B cell (primary cell): ENCODE measurements around the gene IFT122. TPM values are rescaled to one million over a fixed set of nuclear protein-coding genes. Genes with fewer than 3 reads are reported as not detected.

Source experiments
- ATAC-seq: fragments of 200-7000 bp; cut with Tn5 transposase; one replicate; pipeline ENCODE4 v1.10.0; 2021; ENCODE audit warnings: low read depth, mild to moderate bottlenecking, moderate number of reproducible peaks, moderate library complexity
- CTCF ChIA-PET: fragments of 350-600 bp; sonication (Branson Sonifier 250); formaldehyde crosslinking; loops from one replicate; lab custom pipeline; 2021; ENCODE audit warnings: antibody characterized with exemption, inconsistent platforms; lab: Charles Lee
- POLR2A ChIA-PET: fragments of 350-600 bp; sonication (Branson Sonifier 250); formaldehyde crosslinking; loops from one replicate; lab custom pipeline; 2021; ENCODE audit warnings: antibody characterized with exemption; lab: Charles Lee
- DNase-seq: peaks from one replicate; pipeline ENCODE4 v3.0.0; 2013
- H2AFZ ChIP-seq: 2 replicates; pipeline ENCODE4 v1.6.1; 2012; ENCODE audit warnings: mild to moderate bottlenecking, low read depth, low read length; ENCODE audit not compliant: insufficient read depth, poor library complexity, severe bottlenecking
- H3K27ac ChIP-seq, 2 donors: 1 replicate in 1 of 2; 2 replicates in 1 of 2; pipeline ENCODE4 v1.5.1; 2012 to 2013; ENCODE audit warnings: low read length in 2 of 2, mild to moderate bottlenecking in 2 of 2, moderate library complexity in 1 of 2
- H3K27me3 ChIP-seq, 4 experiments: fragments of 200-600 bp in 1 of 4; sonication (generic) in 1 of 4; replicated peaks in 1 of 4; 1 replicate in 2 of 4; 2 replicates in 2 of 4; pipeline versions ENCODE4 v1.6.1 to v1.7.0; 2013 to 2016; ENCODE audit warnings: low read length in 3 of 4, mild to moderate bottlenecking in 2 of 4, mixed read lengths in 1 of 4, moderate library complexity in 1 of 4; ENCODE audit not compliant: insufficient read depth in 4 of 4, control insufficient read depth in 3 of 4; ENCODE audit errors: control extremely low read depth in 1 of 4
- H3K36me3 ChIP-seq, 2 experiments: replicated peaks in 1 of 2; 1 replicate in 1 of 2; 2 replicates in 1 of 2; pipeline versions ENCODE4 v1.6.1 to v1.7.1; 2013; ENCODE audit warnings: low read length in 1 of 2; ENCODE audit not compliant: insufficient read depth in 2 of 2, control insufficient read depth in 1 of 2; ENCODE audit errors: control extremely low read depth in 1 of 2, extremely low read depth in 1 of 2
- H3K4me1 ChIP-seq, 2 donors: fragments of 200-600 bp in 1 of 2; sonication (generic) in 1 of 2; 1 replicate in 1 of 2; 2 replicates in 1 of 2; pipeline versions ENCODE4 v1.5.1 to v1.6.1; 2013 to 2017; ENCODE audit warnings: low read length in 2 of 2; ENCODE audit not compliant: control insufficient read depth in 2 of 2, insufficient read depth in 2 of 2
- H3K4me2 ChIP-seq: replicated peaks from 2 replicates; pipeline ENCODE3; 2012; ENCODE audit warnings: mild to moderate bottlenecking, low read depth, low read length; ENCODE audit not compliant: poor library complexity, severe bottlenecking
- H3K4me3 ChIP-seq, 5 experiments: fragments of 200-600 bp in 1 of 5; sonication (generic) in 1 of 5; 1 replicate in 3 of 5; 2 replicates in 2 of 5; pipeline versions ENCODE4 v1.5.1 to v1.7.0; 2011 to 2016; ENCODE audit warnings: low read length in 4 of 5, mild to moderate bottlenecking in 4 of 5, low read depth in 2 of 5, control low read depth in 1 of 5, moderate library complexity in 1 of 5; ENCODE audit not compliant: insufficient read depth in 1 of 5; ENCODE audit errors: control extremely low read depth in 1 of 5, extremely low read depth in 1 of 5
- H3K79me2 ChIP-seq: fragments of 200-600 bp; sonication (generic); one replicate; pipeline ENCODE4 v1.6.0; 2016; ENCODE audit warnings: low read length; ENCODE audit not compliant: control insufficient read depth, insufficient read depth
- H3K9ac ChIP-seq: fragments of 200-600 bp; sonication (generic); 2 replicates; pipeline ENCODE4 v1.6.1; 2017; ENCODE audit warnings: mild to moderate bottlenecking, low read length, moderate library complexity
- H3K9me3 ChIP-seq, 3 donors: one replicate each; pipeline versions ENCODE4 v1.6.1 to v1.7.1; 2013; ENCODE audit warnings: low read length in 2 of 3; ENCODE audit not compliant: control insufficient read depth in 2 of 3, insufficient read depth in 1 of 3; ENCODE audit errors: control extremely low read depth in 1 of 3
- H4K20me1 ChIP-seq: 2 replicates; pipeline ENCODE4 v1.6.0; 2012; ENCODE audit warnings: mild to moderate bottlenecking, low read length; ENCODE audit not compliant: insufficient read depth, control insufficient read depth, poor library complexity, severe bottlenecking
- H3K27ac Mint-ChIP-seq: one replicate; pipeline ENCODE4 v1.8.0; 2021; ENCODE audit warnings: mixed read lengths
- H3K27me3 Mint-ChIP-seq: one replicate; pipeline ENCODE4 v1.8.0; 2021; ENCODE audit warnings: mixed read lengths
- H3K4me1 Mint-ChIP-seq: one replicate; pipeline ENCODE4 v1.8.0; 2021; ENCODE audit warnings: mixed read lengths
- H3K4me3 Mint-ChIP-seq: one replicate; pipeline ENCODE4 v1.8.0; 2021; ENCODE audit warnings: mixed read lengths
- H3K9me3 Mint-ChIP-seq: one replicate; pipeline ENCODE4 v1.8.0; 2022; ENCODE audit warnings: mixed read lengths; ENCODE audit not compliant: insufficient read depth
- EZH2 ChIP-seq: IDR thresholded peaks from 2 replicates; pipeline ENCODE4 v1.6.1; 2012; ENCODE audit warnings: borderline replicate concordance, low read depth, mild to moderate bottlenecking, moderate library complexity, low read length; ENCODE audit not compliant: insufficient read depth, poor library complexity, severe bottlenecking
- WGBS: methylation state at CpG from one replicate; pipeline ENCODE4 v1.1.5; 2013; ENCODE audit warnings: missing lambda C conversion rate; ENCODE audit not compliant: insufficient coverage; 5-methylcytosine and 5-hydroxymethylcytosine counted together
- intact Hi-C: fragments of 100-400 bp; cut with micrococcal nuclease; formaldehyde crosslinking; loops from one replicate; pipeline ENCODE4 v1.10.0; 2022
- polyA plus RNA-seq: library from polyadenylated mRNA; depleted of rRNA; stranded (reverse); fragments of >200 nt; gene quantifications from 2 replicates; pipeline ENCODE4 v1.2.3, GENCODE V29; 2012
- total RNA-seq, 2 donors: library from RNA; stranded (reverse); fragments of 120-200 nt in 1 of 2; gene quantifications; 1 replicate in 1 of 2; 2 replicates in 1 of 2; pipeline versions ENCODE4 v1.2.3 to v1.2.4, GENCODE V29; 2013 to 2022
- TF ChIP-seq, protein P1 (sequence below): fragments of 200-600 bp; IDR thresholded peaks from one replicate; pipeline ENCODE4 v1.8.0; 2022; ENCODE audit warnings: antibody characterized with exemption, mild to moderate bottlenecking

IFT122 gene
- total and polyA plus RNA-seq, 2 donors (not counting 1 experiment from before 2014, with no cell fraction given): 14.0 to 34.3 TPM

DNA sequence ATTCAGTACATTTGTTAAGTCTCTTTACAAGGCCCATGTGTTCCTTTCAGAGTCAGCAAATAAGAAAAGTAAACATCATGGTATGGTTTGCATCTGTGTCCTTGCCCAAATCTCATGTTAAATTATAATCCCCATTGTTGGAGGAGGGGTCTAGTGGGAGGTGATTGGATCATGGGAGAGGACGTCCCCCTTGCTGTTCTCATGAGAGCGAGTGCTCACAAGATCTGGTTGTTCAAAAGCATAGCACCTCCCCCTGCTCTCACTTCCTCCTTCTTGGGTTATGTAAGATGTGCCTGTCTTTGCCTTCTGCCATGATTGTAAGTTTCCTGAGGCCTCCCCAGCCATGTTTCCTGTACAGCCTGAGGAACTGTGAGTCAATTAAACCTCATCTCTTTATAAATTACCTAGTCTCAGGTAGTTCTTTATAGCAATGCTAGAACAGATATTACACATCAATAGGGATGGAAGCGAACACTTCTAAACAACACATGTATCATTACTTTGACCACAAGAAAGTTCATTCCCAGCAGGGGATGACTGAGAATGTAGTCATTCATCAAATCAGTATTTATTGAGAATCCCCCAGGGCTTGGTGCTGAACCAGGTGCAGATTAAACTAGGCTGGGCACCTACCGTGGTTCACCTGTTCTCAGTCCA is 15.7 kb upstream of the IFT122 start:
- Histone ChIP-seq H3K4me2 (peak overlapping the region; percentile 9), H2AFZ (peak overlapping the region; percentile 33), H3K79me2 (peaks cover 16% of the 10 kb centered on the region), H3K4me1 (peaks cover 31 to 40% of the 10 kb centered on the region in 2 donors), H3K27me3 (no peaks in the 10 kb centered on the region), H3K27ac (peak overlapping the region; percentile 33 to 61), H3K9ac (no peak overlapping the region), H3K36me3 (peaks cover 0 to 2% of the 10 kb centered on the region in 2 experiments), H3K4me3 (peak overlapping the region in 1 of 5 experiments; percentile 30), H3K9me3 (peaks cover 0 to 21% (median 14%) of the 10 kb centered on the region in 3 donors), H4K20me1 (no peaks in the 10 kb centered on the region)
- ATAC-seq: peak; percentile 52
- 77% methylated on average over 1 of the region's 4 CpGs for WGBS
- Mint-ChIP-seq H3K9me3 (peaks cover 11% of the 10 kb centered on the region), H3K27me3 (no peaks in the 10 kb centered on the region), H3K4me1 (peaks cover 48% of the 10 kb centered on the region), H3K4me3 (peak overlapping the region; percentile 54), H3K27ac (peak overlapping the region; percentile 87)
- TF ChIP-seq, protein P1, sequence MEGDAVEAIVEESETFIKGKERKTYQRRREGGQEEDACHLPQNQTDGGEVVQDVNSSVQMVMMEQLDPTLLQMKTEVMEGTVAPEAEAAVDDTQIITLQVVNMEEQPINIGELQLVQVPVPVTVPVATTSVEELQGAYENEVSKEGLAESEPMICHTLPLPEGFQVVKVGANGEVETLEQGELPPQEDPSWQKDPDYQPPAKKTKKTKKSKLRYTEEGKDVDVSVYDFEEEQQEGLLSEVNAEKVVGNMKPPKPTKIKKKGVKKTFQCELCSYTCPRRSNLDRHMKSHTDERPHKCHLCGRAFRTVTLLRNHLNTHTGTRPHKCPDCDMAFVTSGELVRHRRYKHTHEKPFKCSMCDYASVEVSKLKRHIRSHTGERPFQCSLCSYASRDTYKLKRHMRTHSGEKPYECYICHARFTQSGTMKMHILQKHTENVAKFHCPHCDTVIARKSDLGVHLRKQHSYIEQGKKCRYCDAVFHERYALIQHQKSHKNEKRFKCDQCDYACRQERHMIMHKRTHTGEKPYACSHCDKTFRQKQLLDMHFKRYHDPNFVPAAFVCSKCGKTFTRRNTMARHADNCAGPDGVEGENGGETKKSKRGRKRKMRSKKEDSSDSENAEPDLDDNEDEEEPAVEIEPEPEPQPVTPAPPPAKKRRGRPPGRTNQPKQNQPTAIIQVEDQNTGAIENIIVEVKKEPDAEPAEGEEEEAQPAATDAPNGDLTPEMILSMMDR: no peak
- TF ChIP-seq EZH2: no peak
- DNase-seq: peak; percentile 73
- CTCF ChIA-PET: interaction anchor here (1.2 kb wide), 1 partner anchor 15 kb away, joined by 3 read pairs; no protein-coding TSS in a partner anchor
- POLR2A ChIA-PET: no interaction called here
- intact Hi-C loops: loop anchor here (1.0 to 2.0 kb wide), 2 partner anchors 14 to 25 kb away; partner anchors contain the start of gene MBD4

GRCh38 chr3:129425213-129425612 is 14.8 kb upstream of the IFT122 start:
- no peak overlapping the region for H3K9ac ChIP-seq
- H3K9me3 ChIP-seq: peaks cover 0 to 21% (median 14%) of the 10 kb centered on the region in 3 donors
- H2AFZ ChIP-seq: no peak overlapping the region
- POLR2A ChIA-PET: interaction anchor here (0.6 to 0.8 kb wide), 2 partner anchors 15 to 746 kb away, joined by 3 to 5 read pairs; partner anchors contain the start of genes IFT122 and MBD4
- no peak overlapping the region for H3K4me3 ChIP-seq
- H3K4me3 Mint-ChIP-seq: no peak overlapping the region
- CTCF ChIA-PET: interaction anchor here (1.1 to 3.2 kb wide), 2 partner anchors 14 to 25 kb away, joined by 5 to 9 read pairs; partner anchors contain the start of genes IFT122 and MBD4
- no peaks in the 10 kb centered on the region for H4K20me1 ChIP-seq
- no peak overlapping the region for H3K4me2 ChIP-seq
- H3K4me1 ChIP-seq: peaks cover 33 to 48% of the 10 kb centered on the region in 2 donors
- ATAC-seq: no peak
- no peak overlapping the region for H3K27ac Mint-ChIP-seq
- WGBS: 50% methylated on average over 2 of the region's 3 CpGs
- no peaks in the 10 kb centered on the region for H3K27me3 Mint-ChIP-seq
- H3K79me2 ChIP-seq: peaks cover 16% of the 10 kb centered on the region
- DNase-seq: no peak
- peaks cover 11% of the 10 kb centered on the region for H3K9me3 Mint-ChIP-seq
- intact Hi-C loops: loop anchor here (2.0 kb wide), 1 partner anchor 14 kb away; the partner anchor contains the start of gene MBD4
- H3K27me3 ChIP-seq: no peaks in the 10 kb centered on the region
- peaks cover 55% of the 10 kb centered on the region for H3K4me1 Mint-ChIP-seq
- H3K36me3 ChIP-seq: peaks cover 4 to 7% of the 10 kb centered on the region in 2 experiments
- TF ChIP-seq, protein P1: no peak
- no peak for TF ChIP-seq EZH2
- no peak overlapping the region for H3K27ac ChIP-seq
